Activated naive CD8-positive, alpha-beta T cell treated with anti-CD3 and anti-CD28 coated beads, Interleukin-2, amount 10 ng/mL, durations not matched to agents 7 days and 5 days (primary cell): ENCODE data around the gene EPHA8. TPM values are rescaled to one million over a fixed set of nuclear protein-coding genes. Genes with fewer than 3 reads are reported as not detected.

ENCODE experiments used
- ATAC-seq: fragments of 150-1000 bp; cut with Tn5 transposase; one replicate; pipeline ENCODE4 v1.10.0; 2021; ENCODE audit warnings: low read depth, moderate library complexity
- POLR2A ChIA-PET: fragments of 350-600 bp; sonication (Branson Sonifier 250); formaldehyde crosslinking; loops from one replicate; lab custom pipeline; 2021; ENCODE audit warnings: antibody characterized with exemption; lab: Charles Lee
- DNase-seq: peaks from one replicate; pipeline ENCODE4 v3.0.0; 2021
- H3K27ac Mint-ChIP-seq: one replicate; pipeline ENCODE4 v1.8.0; 2022; ENCODE audit warnings: mild to moderate bottlenecking, mixed read lengths
- H3K27me3 Mint-ChIP-seq: one replicate; pipeline ENCODE4 v1.8.0; 2022; ENCODE audit warnings: mild to moderate bottlenecking, moderate library complexity, mixed read lengths
- H3K36me3 Mint-ChIP-seq: one replicate; pipeline ENCODE4 v1.8.0; 2021; ENCODE audit warnings: mild to moderate bottlenecking, mixed read lengths
- H3K4me1 Mint-ChIP-seq: one replicate; pipeline ENCODE4 v1.8.0; 2021; ENCODE audit warnings: mixed read lengths
- H3K4me3 Mint-ChIP-seq: one replicate; pipeline ENCODE4 v1.8.0; 2022; ENCODE audit warnings: mild to moderate bottlenecking, moderate library complexity, mixed read lengths
- H3K9me3 Mint-ChIP-seq: one replicate; pipeline ENCODE4 v1.8.0; 2021; ENCODE audit warnings: mixed read lengths
- total RNA-seq, 2 experiments: library from RNA; stranded (reverse); gene quantifications; one replicate each; pipeline ENCODE4 v1.2.3, GENCODE V29; 2021

Gene EPHA8
- total RNA-seq, 2 experiments from 2014 or later, result not detected

- H3K27ac Mint-ChIP-seq, result no peak overlapping the region
- peaks cover 32% of the 10 kb centered on the region for H3K27me3 Mint-ChIP-seq
- H3K4me3 Mint-ChIP-seq, result no peak overlapping the region
- DNase-seq (no peak), ATAC-seq (no peak)
- no peaks in the 10 kb centered on the region for H3K36me3 Mint-ChIP-seq
- POLR2A ChIA-PET, result no interaction called here
- no peaks in the 10 kb centered on the region for H3K4me1 Mint-ChIP-seq
- H3K9me3 Mint-ChIP-seq, result no peaks in the 10 kb centered on the region
These were observed 66.6 kb downstream of the EPHA8 start for GRCh38 chr1:22629886-22630285.

DNA sequence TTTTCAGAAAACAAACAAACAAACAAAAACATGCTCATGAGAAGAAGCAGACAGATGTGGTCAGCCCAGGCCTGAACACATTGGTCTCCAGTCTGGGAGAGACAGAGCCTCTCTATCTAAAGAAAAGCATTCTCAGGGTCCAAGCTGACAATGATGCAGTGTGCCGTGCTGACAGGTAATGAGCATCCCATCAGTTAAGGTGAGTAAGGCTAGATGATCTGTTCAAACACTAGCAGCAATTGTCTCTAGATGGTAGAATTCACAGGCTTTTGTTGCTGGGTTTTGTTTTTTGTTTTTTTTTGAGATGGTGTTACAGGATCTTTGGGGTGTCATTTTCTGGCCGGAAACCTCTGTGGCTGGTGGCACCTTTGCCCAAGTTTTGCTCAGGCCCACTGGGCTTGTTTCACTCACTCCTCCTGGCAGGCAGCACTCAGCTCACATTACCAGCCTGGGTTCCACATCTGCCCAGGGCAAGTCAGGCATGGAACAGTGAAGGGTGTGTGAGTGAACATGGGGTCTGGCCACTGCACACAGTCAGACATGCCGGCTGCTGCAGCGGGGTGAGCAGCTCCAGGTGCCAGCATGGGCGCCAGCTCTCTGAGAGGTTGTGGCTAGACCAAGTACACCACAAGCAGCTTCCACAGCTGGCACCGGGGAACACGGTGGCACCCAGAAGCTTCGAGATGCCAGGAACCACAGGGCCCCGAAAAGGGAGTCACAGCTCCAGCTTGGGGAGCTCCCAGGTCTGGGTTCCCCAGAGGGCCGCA is 70.6 kb downstream of the EPHA8 start:
- no peaks in the 10 kb centered on the region for H3K9me3 Mint-ChIP-seq
- DNase-seq (no peak), ATAC-seq (no peak)
- POLR2A ChIA-PET, result no interaction called here
- H3K4me3 Mint-ChIP-seq, result no peak overlapping the region
- H3K27me3 Mint-ChIP-seq, result peaks cover 22% of the 10 kb centered on the region
- H3K4me1 Mint-ChIP-seq, result no peaks in the 10 kb centered on the region
- no peaks in the 10 kb centered on the region for H3K36me3 Mint-ChIP-seq
- H3K27ac Mint-ChIP-seq, result no peak overlapping the region

DNA sequence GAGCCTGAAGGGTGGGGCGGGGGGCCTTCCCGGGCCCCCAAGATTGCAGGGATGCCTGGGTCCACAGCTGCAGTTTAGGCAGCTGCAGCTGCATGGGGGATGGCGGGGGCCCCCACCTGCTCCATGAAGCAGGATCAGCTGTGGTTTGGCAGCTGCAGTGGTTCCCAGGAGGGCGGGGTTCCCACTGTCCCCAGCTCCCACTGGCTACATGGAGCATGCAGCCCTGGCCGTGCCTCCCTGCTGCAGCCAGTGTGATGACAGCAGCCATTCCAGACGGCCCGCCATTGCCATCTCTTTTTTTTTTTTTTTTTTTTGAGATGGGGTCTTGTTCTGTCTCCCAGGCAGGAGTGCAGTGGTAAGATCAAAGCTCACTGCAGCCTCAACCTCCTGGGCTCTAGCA is 72.1 kb downstream of the EPHA8 start:
- POLR2A ChIA-PET, result interaction anchor here (0.6 to 0.7 kb wide), 2 partner anchors 79 to 114 kb away, joined by 3 to 4 read pairs; no protein-coding TSS in a partner anchor
- ATAC-seq (no peak), DNase-seq (no peak)
- Mint-ChIP-seq H3K27ac (no peak overlapping the region), H3K36me3 (no peaks in the 10 kb centered on the region), H3K4me1 (no peaks in the 10 kb centered on the region), H3K4me3 (no peak overlapping the region), H3K9me3 (no peaks in the 10 kb centered on the region), H3K27me3 (peaks cover 14% of the 10 kb centered on the region)

GRCh38 chr1:22636353-22636752 is 73.1 kb downstream of the EPHA8 start, which contains the start of gene C1QA:
Gene C1QA, plus strand, starts transcription at chr1:22636628. Its CDS starts 989 bp downstream, at chr1:22637617.
- ATAC-seq, result no peak

DNA sequence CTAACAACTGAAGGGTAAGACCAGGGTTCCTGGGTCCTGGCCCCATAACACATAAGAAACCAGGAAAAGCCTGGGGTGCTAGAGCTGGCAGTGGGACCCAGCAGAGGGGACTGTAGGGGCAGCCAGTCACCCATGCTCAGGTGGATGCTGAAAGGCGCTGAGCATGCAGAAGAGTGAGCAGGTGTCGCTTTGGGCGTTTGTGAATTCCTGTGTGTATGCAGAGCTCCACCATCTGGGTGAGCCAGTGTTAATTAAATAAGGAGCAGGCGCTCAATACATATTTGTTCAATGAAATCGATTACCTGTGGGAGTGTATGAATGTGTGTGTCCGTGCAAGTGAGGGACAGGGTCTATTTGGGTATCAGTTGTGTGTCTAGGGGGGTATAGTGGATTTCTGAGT is 73.6 kb downstream of the EPHA8 start:
- Mint-ChIP-seq H3K9me3 (no peaks in the 10 kb centered on the region), H3K4me1 (no peaks in the 10 kb centered on the region), H3K27me3 (peaks cover 7% of the 10 kb centered on the region), H3K27ac (no peak overlapping the region), H3K4me3 (no peak overlapping the region), H3K36me3 (no peaks in the 10 kb centered on the region)
- POLR2A ChIA-PET, result interaction anchor here (0.6 kb wide), 1 partner anchor 255 kb away, joined by 7 read pairs; no protein-coding TSS in a partner anchor
- DNase-seq (no peak), ATAC-seq (no peak)

More at GRCh38 chr1:22636353-22636752, 73.1 kb downstream of the EPHA8 start, which contains the start of gene C1QA:
- no peak within 1 kb of the TSS for H3K4me3 Mint-ChIP-seq
- no peak within 1 kb of the TSS for H3K27ac Mint-ChIP-seq
- POLR2A ChIA-PET, result interaction anchor here (0.6 kb wide), 1 partner anchor 255 kb away, joined by 7 read pairs; no protein-coding TSS in a partner anchor
- H3K4me1 Mint-ChIP-seq, result no peaks in the 10 kb centered on the region
- no peak for DNase-seq
- no peaks in the 10 kb centered on the region for H3K9me3 Mint-ChIP-seq
- no peaks in the 10 kb centered on the region for H3K36me3 Mint-ChIP-seq
- H3K27me3 Mint-ChIP-seq, result peaks cover 7% of the 10 kb centered on the region

DNA sequence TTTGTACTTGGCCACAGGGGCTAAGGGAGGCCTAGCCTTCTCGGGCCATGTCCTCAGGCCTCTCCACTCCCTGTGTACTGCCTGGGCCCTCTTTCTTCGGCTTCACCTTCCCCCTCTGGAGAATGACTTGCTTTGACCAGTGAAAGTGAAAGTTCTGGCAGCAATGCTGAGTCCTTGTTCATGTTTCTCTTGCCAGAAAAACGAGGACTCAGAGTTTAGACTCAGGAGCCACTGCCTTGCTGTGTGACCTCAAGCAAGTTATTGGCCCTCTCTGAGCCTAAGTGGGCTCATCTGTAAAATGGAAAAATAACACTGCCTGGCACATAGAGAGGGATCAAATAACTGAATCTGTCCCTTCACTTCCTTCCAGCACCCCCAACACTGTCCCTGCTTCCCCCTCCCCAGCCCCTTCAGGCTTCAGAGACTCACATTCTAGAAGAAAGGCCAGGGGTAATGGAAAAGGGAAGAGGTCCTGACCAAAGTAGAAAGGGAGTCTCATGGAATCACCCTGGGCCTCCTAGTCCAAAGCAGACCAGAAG is 74.7 kb downstream of the EPHA8 start:
- H3K4me3 Mint-ChIP-seq, result no peak overlapping the region
- POLR2A ChIA-PET, result no interaction called here
- H3K36me3 Mint-ChIP-seq, result no peaks in the 10 kb centered on the region
- H3K27ac Mint-ChIP-seq, result no peak overlapping the region
- no peaks in the 10 kb centered on the region for H3K9me3 Mint-ChIP-seq
- H3K27me3 Mint-ChIP-seq, result peaks cover 2% of the 10 kb centered on the region
- H3K4me1 Mint-ChIP-seq, result no peaks in the 10 kb centered on the region
- ATAC-seq (no peak), DNase-seq (no peak)

GRCh38 chr1:22638476-22639234 is 75.4 kb downstream of the EPHA8 start:
- Mint-ChIP-seq H3K4me1 (no peaks in the 10 kb centered on the region), H3K27me3 (peaks cover under 1% of the 10 kb centered on the region), H3K9me3 (no peaks in the 10 kb centered on the region), H3K4me3 (no peak overlapping the region), H3K36me3 (no peaks in the 10 kb centered on the region), H3K27ac (no peak overlapping the region)
- ATAC-seq (no peak), DNase-seq (no peak)
- POLR2A ChIA-PET, result no interaction called here

- H3K36me3 Mint-ChIP-seq, result no peaks in the 10 kb centered on the region
- POLR2A ChIA-PET, result no interaction called here
- ATAC-seq (no peak), DNase-seq (no peak)
- H3K27ac Mint-ChIP-seq, result no peak overlapping the region
- H3K9me3 Mint-ChIP-seq, result no peaks in the 10 kb centered on the region
- H3K4me1 Mint-ChIP-seq, result no peaks in the 10 kb centered on the region
- no peak overlapping the region for H3K4me3 Mint-ChIP-seq
- H3K27me3 Mint-ChIP-seq, result no peaks in the 10 kb centered on the region
These were observed 76.0 kb downstream of the EPHA8 start for GRCh38 chr1:22639286-22639685.

- Mint-ChIP-seq H3K27me3 (no peaks in the 10 kb centered on the region), H3K27ac (no peak overlapping the region), H3K4me3 (no peak overlapping the region), H3K36me3 (no peaks in the 10 kb centered on the region), H3K4me1 (peaks cover 1% of the 10 kb centered on the region), H3K9me3 (no peaks in the 10 kb centered on the region)
- no peak for ATAC-seq
- DNase-seq, result no peak
- POLR2A ChIA-PET, result no interaction called here
These were observed 78.0 kb downstream of the EPHA8 start for GRCh38 chr1:22641247-22641646.

GRCh38 chr1:22641906-22642636 is 78.8 kb downstream of the EPHA8 start:
- ATAC-seq (peak; percentile 70), DNase-seq (peak; percentile 80)
- Mint-ChIP-seq H3K36me3 (no peaks in the 10 kb centered on the region), H3K4me1 (peaks cover 1% of the 10 kb centered on the region), H3K27me3 (no peaks in the 10 kb centered on the region), H3K27ac (no peak overlapping the region), H3K9me3 (no peaks in the 10 kb centered on the region), H3K4me3 (no peak overlapping the region)
- POLR2A ChIA-PET, result no interaction called here

GRCh38 chr1:22643381-22643780 is 80.1 kb downstream of the EPHA8 start, which contains the start of gene C1QC:
Gene C1QC, plus strand, starts transcription at chr1:22643633. Its CDS starts 391 bp downstream, at chr1:22644024.
- ATAC-seq, result no peak
- Mint-ChIP-seq H3K4me1 (peaks cover 1% of the 10 kb centered on the region), H3K9me3 (no peaks in the 10 kb centered on the region), H3K27me3 (no peaks in the 10 kb centered on the region), H3K36me3 (no peaks in the 10 kb centered on the region), H3K4me3 (no peak within 1 kb of the TSS), H3K27ac (no peak within 1 kb of the TSS)
- DNase-seq, result no peak
- POLR2A ChIA-PET, result no interaction called here

GRCh38 chr1:22643928-22644327 is 80.6 kb downstream of the EPHA8 start:
- ATAC-seq, result no peak

GRCh38 chr1:22645931-22646330 is 82.6 kb downstream of the EPHA8 start:
- peaks cover 1% of the 10 kb centered on the region for H3K4me1 Mint-ChIP-seq
- H3K36me3 Mint-ChIP-seq, result no peaks in the 10 kb centered on the region
- no peak for DNase-seq
- no peak overlapping the region for H3K27ac Mint-ChIP-seq
- no peak overlapping the region for H3K4me3 Mint-ChIP-seq
- POLR2A ChIA-PET, result no interaction called here
- H3K27me3 Mint-ChIP-seq, result no peaks in the 10 kb centered on the region
- no peak for ATAC-seq
- H3K9me3 Mint-ChIP-seq, result no peaks in the 10 kb centered on the region

More at GRCh38 chr1:22643928-22644327, 80.6 kb downstream of the EPHA8 start:
- peaks cover 1% of the 10 kb centered on the region for H3K4me1 Mint-ChIP-seq
- POLR2A ChIA-PET, result interaction anchor here (0.5 kb wide), 1 partner anchor 64 kb away, joined by 3 read pairs; no protein-coding TSS in a partner anchor
- H3K36me3 Mint-ChIP-seq, result no peaks in the 10 kb centered on the region
- H3K4me3 Mint-ChIP-seq, result no peak overlapping the region
- no peak for DNase-seq
- H3K27ac Mint-ChIP-seq, result no peak overlapping the region
- no peaks in the 10 kb centered on the region for H3K9me3 Mint-ChIP-seq
- H3K27me3 Mint-ChIP-seq, result no peaks in the 10 kb centered on the region
